Measurements from ENCODE around the gene WDR64.

DNA sequence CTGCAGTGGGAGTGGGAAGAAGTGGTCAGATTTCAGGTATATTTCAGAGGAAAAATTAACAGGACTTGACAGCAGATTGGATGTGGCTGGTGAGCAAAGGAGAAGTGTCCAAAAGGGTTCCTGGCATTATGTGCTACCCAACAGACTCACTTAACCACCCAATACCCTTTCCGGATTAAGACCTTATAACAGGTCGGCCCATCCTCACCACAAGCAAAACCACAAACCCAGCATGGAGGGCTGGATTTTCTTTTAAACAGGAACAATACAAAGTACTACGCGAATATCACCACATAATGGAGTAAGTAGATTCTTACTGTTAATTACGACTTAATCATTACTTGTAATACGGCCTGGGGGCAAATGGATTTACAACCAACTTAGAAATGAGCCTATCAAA lies 59.2 kb downstream of the WDR64 start:
- TF ChIP-seq, protein P1, sequence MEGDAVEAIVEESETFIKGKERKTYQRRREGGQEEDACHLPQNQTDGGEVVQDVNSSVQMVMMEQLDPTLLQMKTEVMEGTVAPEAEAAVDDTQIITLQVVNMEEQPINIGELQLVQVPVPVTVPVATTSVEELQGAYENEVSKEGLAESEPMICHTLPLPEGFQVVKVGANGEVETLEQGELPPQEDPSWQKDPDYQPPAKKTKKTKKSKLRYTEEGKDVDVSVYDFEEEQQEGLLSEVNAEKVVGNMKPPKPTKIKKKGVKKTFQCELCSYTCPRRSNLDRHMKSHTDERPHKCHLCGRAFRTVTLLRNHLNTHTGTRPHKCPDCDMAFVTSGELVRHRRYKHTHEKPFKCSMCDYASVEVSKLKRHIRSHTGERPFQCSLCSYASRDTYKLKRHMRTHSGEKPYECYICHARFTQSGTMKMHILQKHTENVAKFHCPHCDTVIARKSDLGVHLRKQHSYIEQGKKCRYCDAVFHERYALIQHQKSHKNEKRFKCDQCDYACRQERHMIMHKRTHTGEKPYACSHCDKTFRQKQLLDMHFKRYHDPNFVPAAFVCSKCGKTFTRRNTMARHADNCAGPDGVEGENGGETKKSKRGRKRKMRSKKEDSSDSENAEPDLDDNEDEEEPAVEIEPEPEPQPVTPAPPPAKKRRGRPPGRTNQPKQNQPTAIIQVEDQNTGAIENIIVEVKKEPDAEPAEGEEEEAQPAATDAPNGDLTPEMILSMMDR (IDR thresholded peaks at IDR 0.05) = no peak
- TF ChIP-seq POLR2A (IDR thresholded peaks at IDR 0.05) = no peak
